Osteoblast (primary cell): ENCODE results near the gene PDCD2L. TPM values are rescaled to one million over a fixed set of nuclear protein-coding genes. Genes with fewer than 3 reads are reported as not detected.
A peak's percentile ranks its signal among the peaks of the same experiment; 100 is the strongest.

ENCODE experiments used
- DNase-seq: peaks from one replicate; pipeline ENCODE4 v3.0.0; 2011; ENCODE audit warnings: low spot score, mixed read lengths; ENCODE audit not compliant: insufficient read length; ENCODE audit errors: missing footprints
- H2AFZ ChIP-seq: 2 replicates; pipeline ENCODE4 v1.6.0; 2011; ENCODE audit warnings: mild to moderate bottlenecking, low read length
- H3K27ac ChIP-seq: 2 replicates; pipeline ENCODE4 v1.5.1; 2011; ENCODE audit warnings: mild to moderate bottlenecking, low read depth, low read length, moderate library complexity
- H3K27me3 ChIP-seq: 2 replicates; pipeline ENCODE4 v1.6.0; 2012; ENCODE audit warnings: mild to moderate bottlenecking, control low read depth, inconsistent platforms, low read length, moderate library complexity; ENCODE audit not compliant: insufficient read depth
- H3K36me3 ChIP-seq: 2 replicates; pipeline ENCODE4 v1.5.1; 2011; ENCODE audit warnings: mild to moderate bottlenecking, low read length, control low read depth, moderate library complexity; ENCODE audit not compliant: insufficient read depth
- H3K4me1 ChIP-seq: 2 replicates; pipeline ENCODE4 v1.5.1; 2011; ENCODE audit warnings: mild to moderate bottlenecking, low read length, control low read depth, moderate library complexity; ENCODE audit not compliant: insufficient read depth
- H3K4me2 ChIP-seq: 2 replicates; pipeline ENCODE4 v1.6.0; 2011; ENCODE audit warnings: mild to moderate bottlenecking, low read length; ENCODE audit not compliant: insufficient read depth
- H3K4me3 ChIP-seq: fragments of 200-600 bp; sonication (generic); 3 replicates; pipeline ENCODE4 v1.5.1; 2012; ENCODE audit warnings: mild to moderate bottlenecking, low read length, inconsistent platforms; ENCODE audit not compliant: insufficient read depth
- H3K79me2 ChIP-seq: 2 replicates; pipeline ENCODE4 v1.6.0; 2012; ENCODE audit warnings: mild to moderate bottlenecking, low read length, control low read depth, inconsistent platforms; ENCODE audit not compliant: insufficient read depth
- H3K9me3 ChIP-seq: 2 replicates; pipeline ENCODE4 v1.5.1; 2011; ENCODE audit warnings: low read depth, low read length, control low read depth
- H4K20me1 ChIP-seq: 2 replicates; pipeline ENCODE4 v1.6.0; 2012; ENCODE audit warnings: mild to moderate bottlenecking, low read length, control low read depth; ENCODE audit not compliant: insufficient read depth
- total RNA-seq: library from RNA; depleted of rRNA; stranded (reverse); fragments of >200 nt; gene quantifications from 2 replicates; pipeline ENCODE4 v1.2.3, GENCODE V29; 2012
- TF ChIP-seq, protein P1 (sequence below): IDR thresholded peaks from 2 replicates; pipeline ENCODE4 v1.5.1; 2011; ENCODE audit warnings: mild to moderate bottlenecking, low read depth, low read length, moderate library complexity; ENCODE audit errors: extremely low read depth

The PDCD2L gene
- total RNA-seq, 1 donor: 10.5 TPM

DNA sequence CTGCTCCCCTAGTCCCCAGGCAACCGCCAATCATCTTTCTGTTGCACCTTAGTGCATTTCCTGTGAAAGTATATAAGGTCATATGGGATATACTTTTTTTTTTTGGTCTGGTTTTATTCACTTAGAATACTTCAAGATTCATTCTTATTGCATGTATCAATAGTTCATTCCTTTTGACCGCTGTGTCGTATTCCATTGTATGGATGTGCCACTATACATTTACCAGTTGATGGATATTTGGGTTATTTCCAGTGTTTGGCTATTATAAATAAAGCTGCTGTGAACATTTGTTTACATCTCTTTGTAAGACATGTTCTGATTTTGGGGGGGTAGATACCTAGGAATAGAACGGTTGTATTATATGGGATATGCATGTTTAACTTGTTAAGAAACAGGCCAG is 14.1 kb downstream of the PDCD2L start:
- H3K27me3 ChIP-seq: no peaks in the 10 kb centered on the region
- no peak overlapping the region for H3K27ac ChIP-seq
- DNase-seq: no peak
- no peak overlapping the region for H3K4me3 ChIP-seq
- H3K79me2 ChIP-seq: no peaks in the 10 kb centered on the region
- no peak overlapping the region for H2AFZ ChIP-seq
- H3K4me1 ChIP-seq: no peaks in the 10 kb centered on the region
- H3K9me3 ChIP-seq: no peaks in the 10 kb centered on the region
- TF ChIP-seq, protein P1, sequence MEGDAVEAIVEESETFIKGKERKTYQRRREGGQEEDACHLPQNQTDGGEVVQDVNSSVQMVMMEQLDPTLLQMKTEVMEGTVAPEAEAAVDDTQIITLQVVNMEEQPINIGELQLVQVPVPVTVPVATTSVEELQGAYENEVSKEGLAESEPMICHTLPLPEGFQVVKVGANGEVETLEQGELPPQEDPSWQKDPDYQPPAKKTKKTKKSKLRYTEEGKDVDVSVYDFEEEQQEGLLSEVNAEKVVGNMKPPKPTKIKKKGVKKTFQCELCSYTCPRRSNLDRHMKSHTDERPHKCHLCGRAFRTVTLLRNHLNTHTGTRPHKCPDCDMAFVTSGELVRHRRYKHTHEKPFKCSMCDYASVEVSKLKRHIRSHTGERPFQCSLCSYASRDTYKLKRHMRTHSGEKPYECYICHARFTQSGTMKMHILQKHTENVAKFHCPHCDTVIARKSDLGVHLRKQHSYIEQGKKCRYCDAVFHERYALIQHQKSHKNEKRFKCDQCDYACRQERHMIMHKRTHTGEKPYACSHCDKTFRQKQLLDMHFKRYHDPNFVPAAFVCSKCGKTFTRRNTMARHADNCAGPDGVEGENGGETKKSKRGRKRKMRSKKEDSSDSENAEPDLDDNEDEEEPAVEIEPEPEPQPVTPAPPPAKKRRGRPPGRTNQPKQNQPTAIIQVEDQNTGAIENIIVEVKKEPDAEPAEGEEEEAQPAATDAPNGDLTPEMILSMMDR: no peak
- peaks cover 15% of the 10 kb centered on the region for H3K36me3 ChIP-seq
- no peak overlapping the region for H3K4me2 ChIP-seq
- H4K20me1 ChIP-seq: no peaks in the 10 kb centered on the region

DNA sequence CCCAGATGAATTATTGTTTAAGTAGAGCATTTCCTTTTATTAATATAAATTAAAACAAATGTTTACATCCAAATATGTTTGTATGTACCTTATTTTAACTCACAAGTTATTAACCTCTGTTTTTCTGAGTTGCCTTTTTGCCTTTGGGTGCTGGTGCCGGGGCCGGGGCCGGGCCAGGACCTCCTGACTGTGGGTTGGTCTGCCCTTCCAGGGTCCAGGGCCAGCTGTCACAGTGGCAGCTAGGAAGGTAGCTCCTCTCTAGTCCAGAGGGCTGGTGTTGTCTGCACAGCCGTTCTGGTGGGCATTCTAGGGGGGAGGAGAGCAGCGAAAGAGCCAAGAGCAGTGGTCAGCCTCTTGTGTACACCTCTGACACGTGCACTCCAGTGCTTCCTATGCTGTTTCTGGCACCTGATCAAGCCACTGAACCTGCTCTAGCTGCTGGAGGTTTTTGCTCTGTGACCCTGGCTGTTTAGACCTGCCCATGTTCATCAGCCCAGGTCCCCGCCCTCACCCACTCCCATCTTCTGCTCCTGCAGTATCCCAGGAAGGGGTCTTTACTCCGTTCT is 22.0 kb downstream of the PDCD2L start:
- Histone ChIP-seq H3K36me3 (peaks cover 3% of the 10 kb centered on the region), H3K79me2 (peaks cover 34% of the 10 kb centered on the region), H3K9me3 (no peaks in the 10 kb centered on the region), H3K4me2 (no peak overlapping the region), H3K27me3 (no peaks in the 10 kb centered on the region), H3K4me3 (no peak overlapping the region), H3K27ac (no peak overlapping the region), H4K20me1 (peaks cover 25% of the 10 kb centered on the region), H2AFZ (no peak overlapping the region), H3K4me1 (peaks cover 22% of the 10 kb centered on the region)
- no peak for DNase-seq
- TF ChIP-seq, protein P1: no peak

DNA sequence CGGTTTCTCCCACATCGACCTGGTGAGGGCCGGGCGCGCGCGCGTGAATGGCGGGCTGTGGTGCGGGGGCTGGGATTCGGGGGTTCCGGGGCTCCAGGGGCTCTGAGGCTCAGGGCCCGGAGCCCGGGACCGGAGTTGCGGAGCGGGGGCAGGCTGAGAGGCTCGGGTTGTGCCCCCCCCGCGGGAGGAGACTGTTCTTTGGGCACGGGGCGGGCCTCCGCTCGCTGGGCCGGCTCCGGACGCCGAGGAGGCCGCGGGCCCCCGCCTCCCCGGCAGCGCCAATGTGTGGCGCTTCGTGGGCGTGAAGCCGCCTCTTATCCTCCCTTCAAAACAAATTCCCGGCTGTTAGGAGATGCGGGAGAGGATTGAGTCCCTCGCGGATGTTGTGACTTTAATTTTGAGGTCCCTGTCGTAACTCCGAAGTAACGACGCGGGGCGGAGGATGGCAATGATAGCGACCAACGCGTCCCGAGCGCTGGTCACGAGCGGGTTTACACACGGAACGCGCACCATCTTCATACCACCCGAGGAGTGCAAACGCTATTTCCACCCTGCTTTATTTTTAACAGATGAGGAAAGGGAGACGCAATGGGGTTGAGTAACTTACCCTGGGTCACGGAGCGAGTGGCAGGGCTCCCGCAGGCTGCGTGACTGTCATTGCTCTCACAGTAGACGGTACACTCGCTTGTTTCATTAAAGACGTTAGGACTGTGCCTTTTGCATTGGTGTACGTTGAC is 24.5 kb downstream of the PDCD2L start:
- TF ChIP-seq, protein P1: no peak
- Histone ChIP-seq H3K79me2 (peaks cover 59% of the 10 kb centered on the region), H3K27me3 (no peaks in the 10 kb centered on the region), H3K36me3 (peaks cover 20% of the 10 kb centered on the region), H3K4me1 (peaks cover 29% of the 10 kb centered on the region), H2AFZ (peak overlapping the region; percentile 82), H3K9me3 (no peaks in the 10 kb centered on the region), H4K20me1 (peaks cover 44% of the 10 kb centered on the region), H3K27ac (peak overlapping the region; percentile 73), H3K4me3 (peak overlapping the region; percentile 75), H3K4me2 (peak overlapping the region; percentile 100)
- peak; percentile 92 for DNase-seq

DNA sequence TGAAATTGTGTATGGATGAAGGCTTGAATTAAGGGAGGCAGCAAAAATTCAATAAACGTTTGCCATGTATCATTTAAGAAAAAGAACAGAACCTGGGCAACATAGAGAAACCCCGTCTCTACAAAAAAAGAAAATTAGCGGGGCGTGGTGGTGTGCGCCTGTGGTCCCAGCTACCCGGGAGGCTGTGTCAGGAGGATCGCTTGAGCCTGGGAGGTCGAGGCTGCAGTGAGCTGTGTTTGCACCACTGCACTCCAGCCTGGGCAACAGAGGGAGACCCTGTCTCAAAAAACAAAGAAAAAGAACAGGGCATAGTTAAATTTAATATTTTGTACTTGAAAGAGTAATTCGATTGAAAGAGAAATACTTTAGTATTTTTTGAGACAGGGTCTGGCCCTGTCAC is 25.4 kb downstream of the PDCD2L start:
- H3K4me3 ChIP-seq: peak overlapping the region; percentile 75
- TF ChIP-seq, protein P1: no peak
- peak overlapping the region; percentile 73 for H3K27ac ChIP-seq
- no peaks in the 10 kb centered on the region for H3K27me3 ChIP-seq
- no peak for DNase-seq
- H4K20me1 ChIP-seq: peaks cover 51% of the 10 kb centered on the region
- H2AFZ ChIP-seq: no peak overlapping the region
- H3K79me2 ChIP-seq: peaks cover 68% of the 10 kb centered on the region
- peaks cover 26% of the 10 kb centered on the region for H3K36me3 ChIP-seq
- no peaks in the 10 kb centered on the region for H3K9me3 ChIP-seq
- H3K4me2 ChIP-seq: peak overlapping the region; percentile 100
- peaks cover 29% of the 10 kb centered on the region for H3K4me1 ChIP-seq
